ENCODE data around the gene CAPN7.

CAPN7 gene

DNA sequence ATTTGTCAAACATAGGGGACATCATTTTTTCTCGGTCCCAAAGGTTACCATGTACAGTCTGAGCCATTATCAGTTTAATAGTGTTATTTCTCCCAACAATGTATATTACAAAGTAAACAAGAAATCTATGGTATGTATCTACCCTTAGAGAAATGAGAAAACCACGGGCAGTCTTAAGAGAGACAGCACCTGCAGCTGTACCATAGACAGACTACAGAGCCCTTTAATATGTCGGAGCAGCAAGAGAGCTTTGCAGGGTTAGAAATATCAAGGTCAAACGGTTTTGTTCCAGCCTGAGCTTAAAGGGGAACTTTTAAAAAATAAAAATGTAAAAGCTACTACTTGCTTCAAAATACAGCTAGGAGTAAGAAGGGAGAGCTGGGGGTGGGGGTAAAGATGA, 73.2 kb downstream of the CAPN7 start:
- DNase-seq, result no peak

DNA sequence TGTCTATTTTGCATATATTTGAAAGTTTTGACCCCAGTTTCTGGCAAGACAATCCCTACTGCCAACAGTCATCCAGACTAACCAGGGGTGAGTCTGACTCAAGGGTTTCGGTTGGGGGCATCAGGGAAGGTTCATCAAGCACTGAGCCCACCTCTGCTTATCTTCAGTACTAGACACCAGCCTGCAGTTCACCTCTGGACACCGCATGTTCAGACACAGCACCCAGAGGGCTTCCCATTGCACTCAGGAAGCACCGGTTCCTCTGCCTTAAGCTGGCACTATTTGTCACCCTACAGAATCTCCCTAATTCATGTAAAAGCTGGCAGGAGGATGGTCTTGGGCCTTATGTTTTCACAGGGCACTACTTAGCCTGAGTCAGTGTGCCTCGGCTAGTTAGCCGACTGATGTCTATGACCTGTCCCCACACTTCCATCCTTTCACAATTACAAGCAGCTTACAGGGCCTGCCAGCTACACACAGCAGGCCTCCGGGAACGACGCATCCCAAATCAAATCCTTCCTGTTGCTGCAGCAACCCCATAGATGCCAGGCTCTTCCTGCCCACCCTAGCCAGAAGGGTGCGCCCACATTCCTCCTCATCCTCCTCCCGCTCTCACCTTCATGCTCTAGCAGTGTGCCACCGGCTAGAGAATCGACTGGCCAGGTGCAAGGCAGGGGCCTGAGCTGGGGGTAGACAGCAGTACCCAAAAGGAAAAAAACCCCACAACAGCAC, 73.8 kb downstream of the CAPN7 start:
- DNase-seq, result no peak

DNA sequence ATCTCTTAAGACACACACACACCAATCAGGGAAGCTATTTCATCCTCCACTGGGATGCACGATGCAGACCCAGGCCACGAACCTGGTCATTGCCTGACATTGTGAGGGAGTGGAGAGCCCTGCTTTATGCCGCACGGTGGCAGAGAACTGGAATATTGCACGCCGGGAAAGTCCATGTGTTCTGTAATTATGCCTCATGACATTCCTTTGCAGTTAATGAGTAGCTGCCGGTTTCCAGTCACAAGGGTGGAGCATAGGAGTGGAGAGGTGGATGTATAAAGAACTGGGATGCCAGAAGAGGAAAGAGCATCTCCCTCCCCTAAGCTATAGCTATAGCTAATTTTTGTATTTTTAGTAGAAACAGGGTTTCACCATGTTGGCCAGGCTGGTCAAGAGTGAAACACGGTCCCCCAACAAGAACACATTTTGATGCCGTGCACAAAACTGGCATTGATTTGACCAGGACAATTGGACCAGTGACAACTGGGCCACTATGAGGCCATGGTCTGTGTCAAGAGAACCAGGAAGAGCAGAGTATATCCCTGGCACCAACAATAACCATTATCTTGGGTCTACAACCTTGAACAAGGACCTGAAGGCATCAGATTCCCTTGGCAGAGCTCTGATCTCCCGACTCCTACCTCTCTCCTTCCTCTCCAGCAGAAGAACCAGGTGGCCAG, 74.9 kb downstream of the CAPN7 start:
- no peak for DNase-seq

DNA sequence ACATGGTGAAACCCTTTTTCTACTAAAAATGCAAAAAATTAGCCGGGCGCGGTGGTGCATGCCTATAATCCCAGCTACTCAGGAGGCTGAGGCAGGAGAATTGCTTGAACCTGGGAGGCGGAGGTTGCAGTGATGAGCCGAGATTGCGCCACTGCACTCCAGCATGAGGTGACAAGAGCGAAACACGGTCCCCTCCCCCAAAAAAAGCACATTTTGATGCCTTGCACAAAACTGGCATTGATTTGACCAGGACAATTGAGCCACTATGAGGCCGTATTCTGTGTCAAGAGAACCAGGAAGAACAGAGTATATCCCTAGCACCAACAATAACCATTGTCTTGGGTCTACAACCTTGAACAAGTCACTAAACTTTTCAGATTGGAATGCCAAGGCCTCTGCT, 75.8 kb downstream of the CAPN7 start:
- no peak for DNase-seq

DNA sequence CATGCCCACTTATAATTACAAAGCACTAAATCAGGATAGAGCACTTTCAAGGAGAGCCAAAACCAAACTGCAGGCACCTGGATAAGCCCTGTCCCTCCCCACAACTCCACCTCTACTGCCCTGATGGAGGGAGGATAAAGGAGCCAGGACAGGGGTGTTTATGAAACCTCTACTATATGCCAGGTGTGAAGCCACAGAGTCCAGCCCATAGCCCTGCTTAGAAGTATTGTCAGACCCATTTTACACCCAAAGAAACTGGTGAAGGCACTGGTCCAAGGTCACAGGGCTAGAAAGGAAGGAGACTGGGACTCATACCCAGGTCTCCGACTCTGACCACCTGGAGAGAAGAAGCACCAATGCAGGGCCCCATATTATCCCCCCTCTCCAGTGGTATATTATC, 77.7 kb downstream of the CAPN7 start:
- DNase-seq, result no peak

DNA sequence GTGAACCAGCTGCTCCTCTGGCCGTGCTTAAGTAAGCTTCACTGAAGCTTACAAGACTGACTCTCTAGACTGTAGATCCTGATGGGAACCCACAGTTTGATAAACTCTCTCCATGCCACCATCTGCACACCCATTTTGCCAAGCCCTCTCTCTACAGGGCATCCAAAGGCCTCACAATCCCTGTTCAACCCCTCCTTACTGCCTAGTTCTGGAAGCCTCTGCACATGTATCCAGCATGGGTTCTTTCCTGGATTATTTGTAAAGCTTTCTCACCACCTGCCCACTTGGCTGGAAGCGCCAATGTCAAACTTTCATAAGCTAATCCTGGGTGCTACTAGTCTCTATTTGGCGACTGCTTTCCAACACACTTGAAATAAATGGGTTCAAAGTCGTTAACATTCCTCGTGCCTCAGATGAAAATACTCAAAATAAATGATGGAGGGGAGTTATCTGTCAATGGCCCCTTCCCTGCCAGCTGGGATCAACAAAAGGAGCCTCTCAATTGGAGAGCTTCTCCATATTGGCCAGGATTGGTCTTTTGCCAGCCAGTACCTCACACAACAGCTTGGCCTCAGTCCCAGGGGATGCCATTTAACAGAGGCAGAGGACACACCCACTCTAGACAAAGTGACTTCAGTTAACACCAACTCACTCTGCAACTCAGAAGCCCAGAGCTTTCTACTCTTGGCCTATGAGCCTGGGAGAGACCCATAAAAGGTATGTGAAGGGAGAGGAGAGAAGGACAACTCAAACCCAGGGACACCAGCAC, 78.3 kb downstream of the CAPN7 start:
- no peak for DNase-seq

DNA sequence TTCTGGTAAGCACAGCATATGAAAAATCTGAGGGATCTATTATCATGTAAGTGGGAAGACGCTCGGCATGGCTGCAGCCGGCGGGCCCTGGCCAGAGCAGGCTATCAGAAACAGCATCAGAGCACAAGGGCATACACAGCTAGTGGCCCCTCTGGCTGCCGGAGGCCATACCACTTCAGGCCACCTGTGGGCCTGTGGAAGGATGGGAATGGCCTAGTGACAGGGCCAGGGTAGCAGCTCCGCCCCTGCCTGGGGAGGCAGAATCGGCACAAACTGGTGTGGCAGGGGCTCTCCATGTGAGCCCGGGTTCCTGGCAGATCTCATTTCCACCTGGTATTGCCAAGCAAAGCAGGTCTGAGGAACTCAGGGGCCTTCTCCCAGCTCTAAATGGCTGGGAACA, 80.0 kb downstream of the CAPN7 start:
- DNase-seq, result no peak

DNA sequence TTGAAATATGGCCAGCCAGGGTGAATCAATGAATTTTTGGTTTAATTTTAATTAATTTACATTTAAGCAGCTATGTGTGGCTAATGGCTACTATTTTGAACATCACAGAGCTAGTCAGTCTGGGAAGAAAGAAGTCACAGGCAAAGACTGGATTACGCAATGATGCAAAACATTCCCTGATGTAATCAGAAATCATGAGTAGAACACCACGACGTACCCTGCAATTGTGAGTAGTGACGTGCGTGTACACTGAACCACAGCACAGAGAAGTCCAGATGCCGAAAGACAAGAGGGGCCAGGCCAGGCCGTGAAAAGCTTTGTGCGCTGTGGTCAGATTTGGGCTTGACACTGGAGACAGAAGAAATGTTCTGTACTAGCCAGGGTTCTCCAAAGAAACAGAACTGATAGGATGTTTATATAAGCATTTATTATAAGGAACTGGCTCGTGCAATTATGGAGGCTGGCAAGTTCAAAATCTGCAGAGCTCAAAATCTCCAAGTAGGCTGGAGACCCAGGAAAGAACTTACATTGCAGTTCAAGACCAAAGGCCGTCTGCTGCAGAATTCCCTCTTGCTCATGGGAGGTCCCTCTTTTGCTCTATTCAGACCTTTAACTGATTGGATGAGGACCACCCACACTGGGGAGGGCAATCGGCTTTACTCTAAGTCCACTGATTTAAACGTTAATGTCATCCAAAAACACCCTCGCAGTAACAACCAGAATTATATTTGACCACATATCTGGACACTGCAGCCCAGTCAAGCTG, 81.7 kb downstream of the CAPN7 start:
- DNase-seq, result peak in 1 of 2 donors; percentile 30

DNA sequence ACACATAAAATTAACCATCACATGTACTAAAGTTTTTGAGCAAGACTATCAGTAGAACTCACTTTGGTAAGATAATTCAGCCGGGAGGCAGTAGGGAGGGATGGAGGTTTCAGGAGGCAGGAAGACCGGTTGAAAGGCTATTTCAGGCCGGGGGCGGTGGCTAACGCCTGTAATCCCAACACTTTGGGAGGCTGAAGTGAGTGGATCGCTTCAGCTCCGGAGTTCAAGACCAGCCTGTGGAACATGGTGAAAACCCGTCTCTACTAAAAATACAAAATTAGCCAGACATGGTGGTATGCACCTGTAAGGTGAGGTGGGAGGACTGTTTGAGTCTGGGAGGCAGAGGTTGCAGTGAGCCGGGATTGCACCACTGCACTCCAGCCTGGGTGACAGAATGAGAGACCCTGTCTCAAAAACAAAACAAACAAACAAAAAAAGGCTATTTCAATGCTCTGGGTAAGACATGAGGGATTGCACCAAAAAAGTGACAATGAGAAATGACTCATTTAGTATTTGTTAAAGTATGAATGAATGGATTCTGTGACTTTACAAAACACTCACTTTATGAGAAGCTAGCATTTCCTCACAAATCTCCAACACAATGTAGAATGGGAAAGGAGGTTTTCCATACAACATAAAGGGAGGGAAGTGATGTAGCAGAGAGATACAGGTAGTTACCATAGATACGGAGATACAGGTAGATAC, 82.4 kb downstream of the CAPN7 start:
- DNase-seq, result no peak

DNA sequence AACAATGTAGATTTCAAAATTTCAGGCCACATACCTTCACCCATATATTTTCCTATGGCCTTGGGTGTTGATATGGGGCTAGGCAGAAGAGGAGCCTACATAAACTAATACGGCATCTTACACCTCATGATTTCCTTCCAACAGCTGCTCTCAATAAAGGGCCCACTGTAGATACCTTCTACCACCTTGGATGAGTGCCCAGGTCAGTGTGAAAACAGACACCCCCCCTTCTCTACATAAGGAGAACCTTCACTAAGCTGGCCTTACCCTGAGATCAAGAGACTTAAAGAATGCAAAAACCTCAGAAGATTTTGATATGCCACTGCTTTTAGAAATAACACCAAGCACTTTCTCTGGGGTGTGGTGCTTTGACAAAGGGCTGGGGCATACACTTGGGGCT, 83.6 kb downstream of the CAPN7 start:
- DNase-seq, result no peak

DNA sequence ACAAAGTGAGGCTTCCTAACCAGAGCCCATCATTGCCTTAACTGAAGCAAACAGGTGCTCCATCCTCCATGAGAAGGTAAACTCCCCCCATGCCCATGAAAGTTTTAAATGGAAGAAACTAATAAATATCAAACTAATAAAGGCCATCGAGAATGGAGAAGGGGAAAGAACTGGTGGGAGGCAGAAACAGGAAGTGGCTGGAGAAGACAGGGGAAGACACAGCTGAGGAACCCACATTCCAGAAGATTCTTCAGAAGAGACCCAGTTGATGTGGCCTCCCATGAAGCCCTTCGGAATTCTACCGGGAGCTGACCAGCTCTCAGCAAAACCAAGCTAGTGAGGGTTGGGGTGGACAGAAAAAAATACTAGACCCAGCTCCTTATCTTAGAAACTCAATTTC, 84.7 kb downstream of the CAPN7 start:
- DNase-seq, result no peak

DNA sequence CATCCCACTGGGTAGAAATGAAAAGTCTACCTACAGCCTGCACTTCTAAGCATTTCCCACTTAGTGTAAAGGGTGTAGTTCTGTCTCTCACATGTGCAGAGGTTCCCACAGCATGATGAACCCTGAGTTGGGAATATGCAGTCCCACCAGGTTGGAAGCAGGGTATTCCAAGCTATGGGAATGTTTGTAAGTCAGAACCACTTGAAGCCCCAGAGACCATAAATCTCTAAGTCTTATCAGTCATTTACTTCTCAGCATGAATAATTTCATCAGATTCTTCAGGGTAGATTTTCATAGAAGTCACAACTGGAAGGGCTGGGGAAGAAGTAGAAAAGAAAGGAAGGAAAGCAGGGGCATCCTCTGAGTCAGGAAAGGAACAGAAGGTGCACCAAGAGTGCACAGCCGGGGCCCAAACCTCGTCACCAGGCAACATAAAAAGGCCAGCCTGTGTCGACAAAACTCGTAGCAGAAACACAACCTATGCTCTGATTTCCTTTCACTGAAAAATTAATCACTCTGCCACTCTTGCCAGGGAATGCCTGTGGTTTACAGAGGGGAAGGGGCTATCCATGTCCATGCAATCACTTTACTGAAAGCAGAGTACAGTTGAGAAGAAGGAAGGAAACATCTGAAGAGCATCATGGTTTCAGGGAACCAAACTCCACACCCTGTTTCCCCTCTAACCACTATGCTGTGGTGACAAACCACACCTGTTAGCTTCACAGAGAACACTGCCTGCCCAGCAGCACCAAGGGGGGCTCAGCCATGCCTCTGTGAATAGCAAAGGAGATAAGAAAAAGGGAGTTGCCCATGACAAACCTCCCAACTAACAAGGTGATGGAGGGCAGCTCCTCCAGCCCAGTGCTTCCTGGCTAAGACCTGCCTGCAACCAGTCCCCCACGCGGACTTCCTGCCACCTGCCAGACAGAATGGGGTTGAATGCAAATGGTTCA, 85.8 kb downstream of the CAPN7 start:
- peak in 1 of 2 donors; percentile 93 for DNase-seq

DNA sequence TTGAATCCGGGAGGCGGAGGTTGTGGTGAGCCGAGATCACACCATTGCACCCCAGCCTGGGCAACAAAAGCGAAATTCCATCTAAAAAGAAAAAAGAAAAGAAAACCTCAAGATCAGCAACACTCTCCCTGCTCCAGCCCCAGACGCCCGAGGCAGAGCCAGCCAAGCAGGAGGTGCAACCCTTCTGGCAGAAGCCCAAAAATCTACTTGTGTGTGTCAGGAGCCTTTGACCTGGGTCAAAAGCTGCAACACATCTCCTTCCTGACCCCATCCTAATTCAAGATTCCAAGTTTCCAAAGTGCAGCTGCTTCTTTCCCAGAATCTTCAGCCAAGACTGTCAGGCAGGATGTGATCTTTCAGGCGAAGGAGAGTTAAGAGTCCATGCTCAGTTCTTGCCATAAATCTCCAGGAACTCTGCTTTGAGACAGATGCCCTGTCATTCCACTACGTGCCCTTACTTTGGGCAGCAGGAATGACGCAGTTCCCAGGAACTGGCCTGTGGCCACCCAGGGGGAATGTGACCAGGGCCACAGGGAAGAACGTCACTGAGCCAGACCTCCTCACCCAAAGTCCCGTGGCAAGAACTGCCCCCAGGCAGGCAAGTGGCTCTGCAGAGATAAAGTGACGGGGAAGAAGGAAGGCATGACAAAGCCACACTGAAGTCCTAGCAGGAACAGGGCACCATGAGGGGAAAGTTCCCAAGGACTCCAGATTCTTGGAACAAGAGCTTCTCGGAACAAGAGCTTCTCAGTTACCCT, 86.9 kb downstream of the CAPN7 start:
- no peak for DNase-seq

DNA sequence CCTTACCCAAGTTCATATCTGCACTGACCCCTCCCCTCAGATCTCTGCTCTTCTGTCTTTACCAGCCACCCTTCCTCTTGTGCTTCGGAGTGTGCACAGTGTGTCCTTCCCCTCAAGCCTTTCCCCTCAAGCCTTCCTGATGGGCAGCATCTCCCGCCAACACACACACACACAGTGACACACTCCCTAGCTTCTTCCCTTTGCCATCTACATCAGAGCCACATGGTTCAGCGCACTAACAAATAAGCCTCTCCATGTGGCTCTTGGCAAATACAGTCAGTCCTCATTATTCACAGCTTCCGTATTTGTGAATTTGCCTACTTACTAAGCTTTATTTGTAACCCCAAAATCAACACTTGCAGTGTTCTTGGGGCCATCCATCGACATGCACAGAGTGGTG, 88.9 kb downstream of the CAPN7 start:
- DNase-seq, result peak in 1 of 2 donors; percentile 34

DNA sequence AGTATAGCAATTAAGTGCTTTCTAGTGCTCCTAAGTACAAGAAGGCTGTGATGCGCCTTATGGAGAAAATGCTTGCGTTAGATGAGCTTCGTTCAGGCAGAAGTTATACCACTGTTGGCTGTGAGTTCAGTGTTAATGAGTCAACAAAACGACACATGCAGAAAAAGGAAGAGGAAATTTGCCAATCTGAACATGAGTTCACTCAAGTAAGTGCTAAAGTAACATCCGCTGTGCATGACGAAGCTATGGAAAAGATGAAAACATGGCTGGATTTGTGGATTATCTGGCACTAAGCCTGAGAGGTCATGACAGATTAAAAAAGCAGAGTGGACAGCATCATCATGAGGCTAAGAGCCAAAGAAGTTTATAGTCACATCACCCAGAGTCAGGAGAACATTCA, 89.5 kb downstream of the CAPN7 start:
- DNase-seq, result peak in 1 of 2 donors; percentile 85

DNA sequence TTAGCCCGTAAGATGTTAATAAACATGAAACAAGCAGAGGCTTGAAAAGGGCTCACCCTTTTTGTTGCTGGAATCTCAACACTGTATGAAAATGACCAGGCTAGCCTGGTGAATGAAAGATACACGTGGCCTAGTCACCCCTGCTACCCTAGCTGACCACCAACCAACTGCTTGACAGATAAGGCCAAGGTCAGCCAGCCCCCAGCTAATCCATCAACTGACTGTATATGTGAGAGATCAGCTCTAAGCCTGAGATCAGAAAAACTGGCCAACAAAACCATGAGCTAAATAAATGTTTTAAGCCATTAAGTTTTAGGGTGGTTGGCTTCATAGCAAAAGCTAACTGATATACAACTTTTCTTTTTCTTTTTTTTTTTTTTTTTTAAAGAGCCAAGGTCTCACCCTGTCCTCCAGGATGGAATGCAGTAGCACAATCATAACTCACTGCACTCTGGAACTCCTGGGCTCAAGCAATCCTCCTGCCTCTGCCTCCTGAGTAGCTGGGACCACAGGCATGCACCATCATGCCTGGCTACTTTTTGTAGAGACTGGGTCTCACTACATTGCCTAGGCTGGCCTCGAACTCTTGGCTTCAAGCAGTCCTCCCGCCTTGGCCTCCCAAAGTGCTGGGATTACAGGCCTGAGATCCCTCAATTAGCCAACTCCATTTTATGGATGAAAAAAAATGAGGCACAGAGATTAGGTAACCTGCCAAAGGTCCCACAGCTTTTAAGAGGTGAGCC, 91.7 kb downstream of the CAPN7 start:
- DNase-seq, result no peak

DNA sequence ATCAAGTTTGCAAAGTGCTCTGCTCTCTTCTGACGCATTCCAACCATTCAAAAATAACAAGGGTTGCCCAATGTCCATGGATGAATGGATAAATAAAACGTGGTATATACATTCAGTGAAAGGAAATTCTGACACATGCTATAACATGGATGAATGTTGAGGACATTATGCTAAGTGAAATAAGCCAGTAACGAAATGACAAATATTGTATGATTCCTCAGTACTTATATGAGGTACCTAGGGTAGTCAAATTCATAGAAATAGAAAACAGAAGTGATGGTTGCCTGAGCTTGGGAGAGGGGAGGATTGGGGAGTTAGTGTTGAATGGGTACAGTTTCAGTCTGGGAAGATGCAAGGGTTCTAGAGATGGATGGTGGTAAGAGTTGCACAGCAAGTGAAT, 92.5 kb downstream of the CAPN7 start:
- no peak for DNase-seq

DNA sequence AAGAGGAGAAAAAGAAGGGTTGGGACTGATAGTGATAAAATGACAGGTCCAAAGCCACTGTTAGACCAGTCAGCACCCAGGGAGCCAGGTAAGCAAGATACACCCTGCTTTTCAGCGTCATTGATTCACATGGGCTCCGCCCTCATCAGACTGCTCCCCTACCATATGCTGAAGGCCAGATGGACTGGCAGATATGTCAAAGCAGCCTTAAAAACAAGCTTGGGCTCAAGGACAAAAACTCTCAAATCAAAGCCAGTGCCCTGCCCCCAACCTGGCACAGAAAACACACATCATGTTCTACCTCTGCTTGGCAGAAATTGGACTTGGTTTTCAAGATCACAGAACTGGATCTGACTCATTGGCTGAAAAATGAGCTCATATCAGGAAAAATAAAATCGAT, 93.0 kb downstream of the CAPN7 start:
- DNase-seq, result no peak

DNA sequence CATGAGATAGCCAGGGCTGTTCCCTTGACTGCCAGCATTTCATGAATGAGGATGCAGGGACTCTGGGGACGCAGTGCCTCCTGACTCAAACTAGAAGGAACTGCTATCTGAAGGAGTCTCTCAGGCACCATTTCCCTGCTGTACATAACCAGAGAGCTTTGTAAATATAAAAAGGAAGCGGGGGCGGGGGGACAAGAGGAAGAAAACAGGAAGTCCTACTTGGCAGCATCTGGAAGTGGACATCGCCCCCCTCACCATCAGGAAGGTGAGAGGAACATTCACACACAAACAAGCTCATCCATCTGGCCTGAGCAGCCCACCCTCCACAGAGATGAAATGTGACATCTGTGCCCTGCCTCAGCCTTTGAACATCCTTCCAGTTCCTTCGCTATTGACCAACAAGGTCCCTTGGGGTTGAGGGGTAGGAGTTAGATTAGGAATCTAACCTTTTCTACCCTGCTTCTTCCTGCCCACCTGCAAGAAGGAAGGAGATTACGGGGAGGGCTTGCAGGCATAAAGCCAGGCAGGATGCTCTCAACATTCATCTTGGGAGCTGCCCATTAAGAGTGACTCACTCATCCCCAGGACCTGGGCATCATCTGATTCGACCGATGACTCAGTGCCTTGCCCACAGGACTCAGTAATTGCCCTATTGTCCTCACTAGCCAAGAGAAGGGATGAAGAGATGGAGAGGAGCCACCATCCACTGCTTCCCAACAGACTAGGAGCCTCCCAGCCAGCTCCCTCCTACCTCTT, 94.5 kb downstream of the CAPN7 start:
- peak; percentile 16 to 20 for DNase-seq
